CD4-positive, alpha-beta T cell (primary cell): ENCODE results near the gene PTPRE. TPM values are rescaled to one million over a fixed set of nuclear protein-coding genes. Genes with fewer than 3 reads are reported as not detected.

Source experiments
- ATAC-seq: fragments of 200-7000 bp; cut with Tn5 transposase; one replicate; pipeline ENCODE4 v1.10.0; 2022; ENCODE audit warnings: mild to moderate bottlenecking; ENCODE audit not compliant: poor library complexity
- CTCF ChIA-PET: fragments of 350-600 bp; sonication (Branson Sonifier 250); formaldehyde crosslinking; loops from one replicate; lab custom pipeline; 2021; ENCODE audit warnings: antibody characterized with exemption, inconsistent platforms; lab: Charles Lee
- POLR2A ChIA-PET: fragments of 350-600 bp; sonication (Branson Sonifier 250); formaldehyde crosslinking; loops from one replicate; lab custom pipeline; 2021; ENCODE audit warnings: antibody characterized with exemption, inconsistent platforms; lab: Charles Lee
- DNase-seq, 14 experiments: peaks; one replicate each; pipeline ENCODE4 v3.0.0-alpha.2; 2013 to 2020; ENCODE audit warnings: mixed read lengths in 2 of 14
- H3K27ac ChIP-seq, 2 donors: one replicate each; pipeline versions ENCODE4 v1.5.1 to v1.7.0; 2013; ENCODE audit warnings: low read length in 2 of 2, low read depth in 1 of 2, mild to moderate bottlenecking in 1 of 2
- H3K27me3 ChIP-seq, 2 experiments: 1 replicate in 1 of 2; 2 replicates in 1 of 2; pipeline versions ENCODE4 v1.6.1 to v1.7.0; 2013; ENCODE audit warnings: low read length in 2 of 2, control low read depth in 1 of 2, mild to moderate bottlenecking in 1 of 2, moderate library complexity in 1 of 2; ENCODE audit not compliant: insufficient read depth in 2 of 2, control insufficient read depth in 1 of 2
- H3K36me3 ChIP-seq: one replicate; pipeline ENCODE4 v1.6.1; 2013; ENCODE audit warnings: low read length, control low read depth; ENCODE audit not compliant: insufficient read depth
- H3K4me1 ChIP-seq: one replicate; pipeline ENCODE4 v1.6.1; 2013; ENCODE audit warnings: low read length, control low read depth; ENCODE audit not compliant: insufficient read depth
- H3K4me3 ChIP-seq: one replicate; pipeline ENCODE4 v1.5.1; 2013; ENCODE audit warnings: mild to moderate bottlenecking, low read length, moderate library complexity
- H3K9me3 ChIP-seq, 2 experiments: 1 replicate in 1 of 2; 2 replicates in 1 of 2; pipeline versions ENCODE4 v1.6.1 to v1.7.0; 2013; ENCODE audit warnings: low read length in 2 of 2, mild to moderate bottlenecking in 2 of 2, control low read depth in 1 of 2, moderate library complexity in 1 of 2; ENCODE audit not compliant: control insufficient read depth in 1 of 2, insufficient read depth in 1 of 2
- H3K27ac Mint-ChIP-seq: one replicate; pipeline ENCODE4 v1.8.0; 2020; ENCODE audit warnings: mixed read lengths
- H3K27me3 Mint-ChIP-seq: one replicate; pipeline ENCODE4 v1.8.0; 2021; ENCODE audit warnings: mixed read lengths
- H3K36me3 Mint-ChIP-seq: one replicate; pipeline ENCODE4 v1.8.0; 2021; ENCODE audit warnings: low read depth, mixed read lengths
- H3K4me1 Mint-ChIP-seq: one replicate; pipeline ENCODE4 v1.8.0; 2021; ENCODE audit warnings: low read depth, mixed read lengths
- H3K4me3 Mint-ChIP-seq: one replicate; pipeline ENCODE4 v1.8.0; 2020; ENCODE audit warnings: mild to moderate bottlenecking, mixed read lengths
- H3K9me3 Mint-ChIP-seq: one replicate; pipeline ENCODE4 v1.8.0; 2020; ENCODE audit warnings: mixed read lengths
- CTCF ChIP-seq: fragments of 200-600 bp; IDR thresholded peaks from one replicate; pipeline ENCODE4 v1.8.0; 2022; ENCODE audit warnings: antibody characterized with exemption, mild to moderate bottlenecking
- intact Hi-C, 2 experiments: fragments of 100-400 bp; cut with DNase I in 1 of 2; cut with micrococcal nuclease in 1 of 2; formaldehyde crosslinking; loops; one replicate each; pipeline versions ENCODE4 v1.15.1 to v1.9.0; 2023 to 2025; cut with DNase I, micrococcal nuclease
- total RNA-seq, 174 experiments: library from RNA in 2 of 174; stranded (reverse) in 2 of 174; gene quantifications; one replicate each; pipeline ENCODE4 v1.2.3 and lab custom pipeline; 2021 to 2026

Gene PTPRE
- total RNA-seq, 2 experiments from 2014 or later, result 47.6 to 55.1 TPM

GRCh38 chr10:127991543-127992255, 84.8 kb downstream of the PTPRE start:
- Histone ChIP-seq H3K4me3 (peak overlapping the region; percentile 33), H3K9me3 (no peaks in the 10 kb centered on the region), H3K4me1 (peaks cover 20% of the 10 kb centered on the region), H3K27ac (no peak overlapping the region), H3K36me3 (no peaks in the 10 kb centered on the region), H3K27me3 (peaks cover 0 to 2% of the 10 kb centered on the region in 2 experiments)
- no peaks in the 10 kb centered on the region for H3K36me3 Mint-ChIP-seq
- peaks cover 23% of the 10 kb centered on the region for H3K4me1 Mint-ChIP-seq
- no peak for DNase-seq
- no peak for ATAC-seq
- peaks cover 4% of the 10 kb centered on the region for H3K27me3 Mint-ChIP-seq
- H3K9me3 Mint-ChIP-seq, result no peaks in the 10 kb centered on the region
- peak overlapping the region; percentile 65 for H3K27ac Mint-ChIP-seq
- TF ChIP-seq CTCF, result no peak
- CTCF ChIA-PET, result interaction anchor here (0.7 to 1.7 kb wide), 2 partner anchors 19 to 85 kb away, joined by 3 to 7 read pairs; partner anchors contain the start of gene PTPRE
- intact Hi-C loops, result no loop called here
- peak overlapping the region; percentile 78 for H3K4me3 Mint-ChIP-seq
- POLR2A ChIA-PET, result interaction anchor here (1.0 to 1.2 kb wide), 3 partner anchors 56 to 72 kb away, joined by 3 read pairs; no protein-coding TSS in a partner anchor

- Histone ChIP-seq H3K4me3 (no peak overlapping the region), H3K4me1 (peaks cover 20% of the 10 kb centered on the region), H3K9me3 (no peaks in the 10 kb centered on the region), H3K36me3 (no peaks in the 10 kb centered on the region), H3K27me3 (peaks cover 0 to 2% of the 10 kb centered on the region in 2 experiments), H3K27ac (no peak overlapping the region)
- Mint-ChIP-seq H3K27ac (no peak overlapping the region), H3K9me3 (no peaks in the 10 kb centered on the region), H3K4me3 (no peak overlapping the region), H3K4me1 (peaks cover 23% of the 10 kb centered on the region), H3K36me3 (no peaks in the 10 kb centered on the region), H3K27me3 (peaks cover 4% of the 10 kb centered on the region)
- DNase-seq (no peak), ATAC-seq (no peak)
- no peak for TF ChIP-seq CTCF
- ChIA-PET CTCF (no interaction called here), POLR2A (interaction anchor here (1.0 to 1.2 kb wide), 2 partner anchors 56 to 71 kb away, joined by 3 read pairs; no protein-coding TSS in a partner anchor)
- intact Hi-C loops, result no loop called here
Measured at GRCh38 chr10:127992376-127992775, 85.5 kb downstream of the PTPRE start.

GRCh38 chr10:127993056-127993690, 86.3 kb downstream of the PTPRE start:
- H3K9me3 Mint-ChIP-seq, result no peaks in the 10 kb centered on the region
- peaks cover 20% of the 10 kb centered on the region for H3K4me1 ChIP-seq
- no peaks in the 10 kb centered on the region for H3K36me3 Mint-ChIP-seq
- H3K27me3 Mint-ChIP-seq, result peaks cover 4% of the 10 kb centered on the region
- CTCF ChIA-PET, result no interaction called here
- POLR2A ChIA-PET, result interaction anchor here (1.2 kb wide), 1 partner anchor 55 kb away, joined by 3 read pairs; no protein-coding TSS in a partner anchor
- H3K4me1 Mint-ChIP-seq, result peaks cover 23% of the 10 kb centered on the region
- H3K4me3 ChIP-seq, result no peak overlapping the region
- no peak overlapping the region for H3K4me3 Mint-ChIP-seq
- H3K27ac Mint-ChIP-seq, result no peak overlapping the region
- no peak for DNase-seq
- TF ChIP-seq CTCF, result no peak
- no peak overlapping the region for H3K27ac ChIP-seq
- intact Hi-C loops, result no loop called here
- peaks cover 0 to 2% of the 10 kb centered on the region in 2 experiments for H3K27me3 ChIP-seq
- ATAC-seq, result no peak
- H3K36me3 ChIP-seq, result no peaks in the 10 kb centered on the region
- H3K9me3 ChIP-seq, result no peaks in the 10 kb centered on the region
